ACHN (cell line): ENCODE results near the gene EPHA3.

Source experiments
- DNase-seq: peaks from one replicate; pipeline ENCODE4 v3.0.0-alpha.2; 2015
- in situ Hi-C: cut with HindIII; loops from 2 replicates; pipeline ENCODE4 v1.10.0; 2017; ENCODE audit warnings: low sequenced_read_pairs, low pct_ligation_motif_present, low pct_unique_long_range_greater_than_20kb

EPHA3 gene

DNA sequence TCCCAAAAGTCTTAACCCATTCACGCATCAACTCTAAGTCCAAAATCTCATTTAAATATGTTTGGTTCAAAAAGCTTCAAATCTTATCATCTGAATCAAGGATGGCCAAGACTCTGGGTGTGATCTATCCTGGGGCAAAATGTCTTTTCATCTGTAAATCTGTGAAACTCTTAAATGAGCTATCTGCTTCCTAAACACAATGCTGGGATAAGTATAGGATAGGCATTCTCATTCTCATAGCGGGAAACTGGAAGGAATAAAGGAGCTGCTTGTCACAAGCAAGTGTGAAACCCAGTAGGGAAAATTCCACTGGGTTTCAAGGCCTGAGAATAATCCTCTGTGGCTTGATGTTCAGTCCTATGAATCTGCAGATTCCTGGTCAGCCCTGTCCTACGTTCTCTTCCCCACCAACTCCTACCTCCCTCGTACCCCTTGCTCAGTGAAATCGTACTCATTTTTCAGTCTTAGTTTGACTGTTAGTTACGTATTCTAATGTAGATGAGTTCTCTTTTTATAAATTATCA lies 156.7 kb downstream of the EPHA3 start:
- in situ Hi-C loops, result no loop called here
- DNase-seq, result no peak

- DNase-seq, result no peak
- in situ Hi-C loops, result no loop called here
Measured at GRCh38 chr3:89266074-89266473, 158.7 kb downstream of the EPHA3 start.

GRCh38 chr3:89268059-89268458 lies 160.6 kb downstream of the EPHA3 start:
- DNase-seq, result no peak
- in situ Hi-C loops, result no loop called here

GRCh38 chr3:89270201-89270600 lies 162.8 kb downstream of the EPHA3 start:
- DNase-seq, result no peak
- in situ Hi-C loops, result no loop called here

GRCh38 chr3:89275001-89275400 lies 167.6 kb downstream of the EPHA3 start:
- in situ Hi-C loops, result no loop called here
- DNase-seq, result no peak

DNA sequence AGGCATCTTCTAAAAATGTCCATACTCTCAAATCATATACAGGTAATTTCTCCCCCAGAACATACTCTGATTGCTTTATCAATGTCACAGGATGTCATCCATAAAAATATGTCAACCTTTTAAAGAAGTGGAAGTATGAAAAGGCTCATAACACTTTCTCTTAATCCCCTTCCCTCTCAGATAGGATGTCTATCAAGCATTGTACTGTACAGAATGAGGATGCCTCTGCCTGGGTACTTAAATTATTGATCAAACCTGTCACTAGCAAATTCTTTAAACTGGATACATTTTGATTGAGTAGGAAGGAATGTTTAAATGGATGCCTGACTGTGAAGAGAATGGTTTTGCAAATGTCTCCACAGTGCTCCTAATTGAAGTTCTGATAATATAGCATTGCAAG lies 168.7 kb downstream of the EPHA3 start:
- in situ Hi-C loops, result no loop called here
- DNase-seq, result no peak

DNA sequence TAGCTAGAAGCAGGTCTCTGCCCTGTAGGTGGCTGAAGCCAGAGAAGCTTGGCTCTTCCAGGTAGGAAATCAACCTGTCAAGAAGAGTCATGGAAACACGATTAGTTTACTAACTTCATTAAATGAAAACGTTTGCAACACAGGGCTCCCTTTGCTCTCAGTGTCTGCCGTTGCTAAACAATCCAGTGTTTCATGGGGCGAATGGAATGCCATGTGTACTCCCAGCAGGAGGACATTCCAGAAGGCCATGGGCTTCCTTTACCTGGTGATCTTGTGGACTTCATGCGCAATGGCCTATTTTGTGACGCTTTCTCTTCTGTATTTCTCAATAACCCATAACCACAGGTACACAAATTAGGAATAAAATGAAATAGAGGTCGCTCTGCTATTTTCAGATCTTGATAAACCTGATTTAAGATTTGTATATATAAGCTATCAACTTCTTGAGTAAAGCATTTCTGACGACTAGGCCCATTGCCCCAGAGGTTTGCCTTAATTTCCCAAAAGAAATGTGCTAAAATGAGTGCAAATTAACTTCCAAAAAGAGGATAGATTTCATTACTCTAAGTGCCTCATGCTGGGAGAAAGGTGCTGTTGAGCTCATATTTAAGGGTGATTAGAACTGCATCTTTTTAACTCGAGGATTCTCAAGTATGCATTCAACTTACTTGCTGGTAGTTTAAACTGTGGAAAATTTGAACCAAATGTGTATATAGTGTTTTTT lies 171.0 kb downstream of the EPHA3 start:
- in situ Hi-C loops, result no loop called here
- no peak for DNase-seq

GRCh38 chr3:89280301-89280700 lies 172.9 kb downstream of the EPHA3 start:
- no peak for DNase-seq
- in situ Hi-C loops, result no loop called here

- in situ Hi-C loops, result no loop called here
- DNase-seq, result no peak
Measured at GRCh38 chr3:89280822-89281365, 173.5 kb downstream of the EPHA3 start.

GRCh38 chr3:89287902-89288508 lies 180.6 kb downstream of the EPHA3 start:
- DNase-seq, result no peak
- in situ Hi-C loops, result no loop called here

GRCh38 chr3:89289574-89290190 lies 182.3 kb downstream of the EPHA3 start:
- in situ Hi-C loops, result no loop called here
- no peak for DNase-seq

- no peak for DNase-seq
- in situ Hi-C loops, result no loop called here
Measured at GRCh38 chr3:89297199-89297598, 189.8 kb downstream of the EPHA3 start.

DNA sequence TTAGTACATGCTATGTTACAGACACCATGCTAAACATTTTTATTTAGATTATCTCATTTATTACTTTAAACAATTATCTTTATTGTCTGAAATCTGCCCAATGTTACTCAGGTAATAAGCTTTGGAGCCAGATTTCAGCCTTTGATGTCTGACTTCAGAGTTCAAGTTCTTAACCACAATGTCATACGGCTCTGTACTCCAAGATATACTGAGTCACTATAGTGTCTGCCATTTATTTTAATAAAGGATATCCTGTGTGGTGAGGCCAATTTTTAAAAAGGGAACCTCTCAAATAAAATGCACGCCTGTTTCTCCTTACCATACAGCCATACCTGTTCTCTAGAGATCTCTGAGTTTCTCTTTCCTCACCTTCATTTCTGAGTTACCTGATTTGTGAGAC lies 193.1 kb downstream of the EPHA3 start:
- no peak for DNase-seq
- in situ Hi-C loops, result no loop called here

DNA sequence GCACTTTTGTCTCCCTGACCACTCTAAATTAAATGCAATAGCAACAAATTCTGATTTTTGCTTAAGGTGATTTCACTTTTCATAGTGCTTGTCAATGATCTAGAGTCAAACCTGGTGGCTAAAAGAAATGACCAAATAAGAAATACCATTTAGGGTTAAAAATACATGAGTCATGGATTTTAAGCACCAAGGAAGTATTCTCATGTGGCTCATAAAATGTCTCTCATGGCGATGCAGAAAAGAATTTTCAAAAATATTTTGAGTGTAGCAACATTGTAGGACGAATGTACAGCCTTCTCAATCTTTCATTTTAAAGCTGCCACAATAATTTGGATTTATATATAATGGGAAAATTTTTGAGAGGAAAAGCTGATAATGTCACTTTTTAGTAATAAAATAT lies 193.6 kb downstream of the EPHA3 start:
- no peak for DNase-seq
- in situ Hi-C loops, result no loop called here

GRCh38 chr3:89303701-89304100 lies 196.3 kb downstream of the EPHA3 start:
- no peak for DNase-seq
- in situ Hi-C loops, result no loop called here

GRCh38 chr3:89306540-89306939 lies 199.1 kb downstream of the EPHA3 start:
- DNase-seq, result no peak
- in situ Hi-C loops, result no loop called here

GRCh38 chr3:89311581-89311980 lies 204.2 kb downstream of the EPHA3 start:
- no peak for DNase-seq
- in situ Hi-C loops, result no loop called here

DNA sequence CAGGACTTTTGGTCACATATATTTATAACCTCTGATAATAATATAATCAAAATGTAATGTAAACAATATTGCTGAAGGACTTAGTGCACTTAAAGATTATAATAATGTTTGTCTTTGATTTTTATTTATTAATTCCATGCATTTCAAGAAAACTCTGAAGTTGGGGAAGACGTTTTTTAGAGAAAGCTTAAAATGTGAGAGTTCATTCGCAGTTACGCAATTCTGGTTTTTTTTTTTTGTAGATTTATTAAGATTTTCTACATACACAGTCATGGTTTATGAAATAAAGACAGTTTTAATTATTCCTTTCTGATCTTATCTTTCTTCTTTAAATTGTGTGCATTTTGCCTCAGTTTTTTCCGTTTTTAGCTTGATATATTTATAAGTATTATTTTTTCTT lies 204.7 kb downstream of the EPHA3 start:
- DNase-seq, result no peak
- in situ Hi-C loops, result no loop called here

GRCh38 chr3:89314454-89315098 lies 207.2 kb downstream of the EPHA3 start:
- peak; percentile 29 for DNase-seq
- in situ Hi-C loops, result no loop called here
